ENCODE results near the gene EIF4G3.
"Not testable (repeated sequence)": the region's sequence is repeated elsewhere in the genome, so short reads cannot be mapped to it uniquely, and the experiment has no call there.

Gene EIF4G3

DNA sequence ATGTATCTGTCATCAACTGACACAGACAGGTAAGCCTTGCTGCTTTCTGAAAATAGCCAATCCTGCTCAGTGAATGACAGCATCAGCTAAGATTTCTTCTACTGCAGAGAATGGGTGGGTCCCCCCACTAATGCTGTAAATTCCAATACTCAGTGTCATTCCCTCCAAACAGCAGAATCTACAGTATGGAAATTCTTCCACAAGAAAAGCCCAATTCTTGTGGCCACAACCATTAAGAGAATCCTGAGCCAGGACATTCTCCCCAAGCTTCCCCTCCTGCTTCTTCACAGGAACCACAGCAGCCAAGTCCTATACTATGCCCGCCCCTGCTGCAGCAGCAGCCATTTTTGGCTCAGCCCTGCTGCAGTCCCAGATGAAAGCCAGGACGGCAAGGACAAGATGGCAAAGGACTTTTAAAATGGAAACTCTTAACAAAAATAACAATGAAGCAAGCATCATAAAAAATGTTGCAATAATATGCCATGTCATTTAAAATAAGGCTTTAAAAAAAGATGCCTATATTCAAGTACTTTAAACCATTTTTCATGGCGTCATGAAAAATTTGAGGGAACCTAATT, 26.8 kb downstream of the EIF4G3 start:
- H3K27ac ChIP-seq (ENCODE audit: low read depth, low read length): peak overlapping the region; percentile 54

DNA sequence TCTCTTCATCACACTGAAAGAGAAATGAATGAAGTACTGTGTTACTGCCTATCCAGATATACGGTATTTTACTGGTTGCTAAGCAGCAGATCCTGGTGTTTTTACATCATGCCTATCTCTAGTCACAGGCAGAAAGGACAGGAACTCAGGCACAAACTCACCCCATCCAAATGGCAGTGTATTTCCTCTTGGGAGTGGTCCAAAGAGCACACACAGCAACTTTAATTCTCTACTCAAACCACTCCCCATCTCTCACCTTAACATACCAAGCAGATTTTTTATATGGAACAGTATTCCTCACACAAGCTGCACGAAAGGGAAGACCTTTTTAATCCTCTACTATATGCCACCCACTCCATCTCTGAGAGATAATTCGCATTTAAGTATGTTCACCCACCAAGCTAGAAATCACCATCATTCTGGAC, 27.3 kb downstream of the EIF4G3 start:
- H3K36me3 ChIP-seq (ENCODE audit: control insufficient read depth, insufficient read depth, low read length): peaks cover 16% of the 10 kb centered on the region
- H3K9me3 ChIP-seq (ENCODE audit: control insufficient read depth, insufficient read depth, low read length): no peaks in the 10 kb centered on the region
- H3K27me3 ChIP-seq (ENCODE audit: control insufficient read depth, insufficient read depth, low read length): no peaks in the 10 kb centered on the region
- H3K4me3 ChIP-seq (ENCODE audit: low read depth, low read length): no peak overlapping the region
- H3K9ac ChIP-seq (ENCODE audit: low read depth, low read length): no peak overlapping the region
- H3K4me1 ChIP-seq (ENCODE audit: control insufficient read depth, insufficient read depth, low read length): peaks cover 4% of the 10 kb centered on the region
- H3K27ac ChIP-seq (ENCODE audit: low read depth, low read length): peak overlapping the region; percentile 54

More for the DNA sequence above, 26.8 kb downstream of the EIF4G3 start:
- Histone ChIP-seq H3K9ac (ENCODE audit: low read depth, low read length) (no peak overlapping the region), H3K4me3 (ENCODE audit: low read depth, low read length) (no peak overlapping the region), H3K36me3 (ENCODE audit: control insufficient read depth, insufficient read depth, low read length) (peaks cover 16% of the 10 kb centered on the region), H3K4me1 (ENCODE audit: control insufficient read depth, insufficient read depth, low read length) (peaks cover 4% of the 10 kb centered on the region), H3K9me3 (ENCODE audit: control insufficient read depth, insufficient read depth, low read length) (no peaks in the 10 kb centered on the region), H3K27me3 (ENCODE audit: control insufficient read depth, insufficient read depth, low read length) (no peaks in the 10 kb centered on the region)

DNA sequence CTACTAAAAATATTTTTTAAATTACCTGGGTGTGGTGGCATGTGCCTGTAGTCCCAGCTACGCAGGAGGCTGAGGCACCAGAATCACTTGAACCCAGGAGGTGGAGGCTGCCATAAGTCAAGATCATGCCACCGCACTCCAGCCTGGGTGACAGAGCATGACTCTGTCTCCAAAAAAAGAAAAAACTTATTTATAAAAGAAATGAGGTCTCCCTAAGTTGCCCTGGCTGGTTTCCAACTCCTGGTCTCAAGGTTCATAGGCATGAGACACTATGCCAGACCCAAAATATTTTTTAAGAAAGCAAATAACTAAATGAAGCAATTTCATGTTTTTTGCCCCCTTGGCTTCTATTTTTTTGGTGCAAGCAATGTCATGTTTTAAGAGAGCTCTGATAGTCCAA, 32.9 kb downstream of the EIF4G3 start:
- no peak overlapping the region for H3K27ac ChIP-seq (ENCODE audit: low read depth, low read length)
- H3K9me3 ChIP-seq (ENCODE audit: control insufficient read depth, insufficient read depth, low read length): no peaks in the 10 kb centered on the region
- peaks cover 8% of the 10 kb centered on the region for H3K36me3 ChIP-seq (ENCODE audit: control insufficient read depth, insufficient read depth, low read length)
- no peak overlapping the region for H3K9ac ChIP-seq (ENCODE audit: low read depth, low read length)
- no peaks in the 10 kb centered on the region for H3K4me1 ChIP-seq (ENCODE audit: control insufficient read depth, insufficient read depth, low read length)
- no peaks in the 10 kb centered on the region for H3K27me3 ChIP-seq (ENCODE audit: control insufficient read depth, insufficient read depth, low read length)
- no peak overlapping the region for H3K4me3 ChIP-seq (ENCODE audit: low read depth, low read length)

DNA sequence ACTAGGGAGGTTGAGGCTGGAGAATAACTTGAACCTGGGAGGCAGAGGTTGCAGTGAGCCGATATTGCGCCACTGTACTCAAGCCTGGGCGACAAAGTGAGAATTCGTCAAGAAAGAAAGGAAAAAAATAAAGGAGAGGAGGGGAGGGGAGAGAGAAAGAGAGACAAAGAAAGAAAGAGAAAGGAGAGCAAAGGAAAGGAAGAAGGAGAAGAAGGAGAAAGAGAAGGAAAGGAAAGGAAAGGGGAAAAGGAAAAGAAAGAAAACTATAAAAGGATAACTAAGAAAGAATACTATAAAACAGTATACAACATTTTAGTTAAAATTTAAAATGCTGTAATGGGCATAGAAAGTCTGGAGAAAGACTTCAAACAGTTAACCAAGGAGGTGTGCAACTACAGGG, 33.6 kb downstream of the EIF4G3 start:
- Histone ChIP-seq H3K4me1 (ENCODE audit: control insufficient read depth, insufficient read depth, low read length) (no peaks in the 10 kb centered on the region), H3K9ac (ENCODE audit: low read depth, low read length) (no peak overlapping the region), H3K4me3 (ENCODE audit: low read depth, low read length) (no peak overlapping the region), H3K27me3 (ENCODE audit: control insufficient read depth, insufficient read depth, low read length) (no peaks in the 10 kb centered on the region), H3K27ac (ENCODE audit: low read depth, low read length) (no peak overlapping the region), H3K9me3 (ENCODE audit: control insufficient read depth, insufficient read depth, low read length) (no peaks in the 10 kb centered on the region), H3K36me3 (ENCODE audit: control insufficient read depth, insufficient read depth, low read length) (peaks cover 5% of the 10 kb centered on the region; the same call in 1 of the 2 replicates)

DNA sequence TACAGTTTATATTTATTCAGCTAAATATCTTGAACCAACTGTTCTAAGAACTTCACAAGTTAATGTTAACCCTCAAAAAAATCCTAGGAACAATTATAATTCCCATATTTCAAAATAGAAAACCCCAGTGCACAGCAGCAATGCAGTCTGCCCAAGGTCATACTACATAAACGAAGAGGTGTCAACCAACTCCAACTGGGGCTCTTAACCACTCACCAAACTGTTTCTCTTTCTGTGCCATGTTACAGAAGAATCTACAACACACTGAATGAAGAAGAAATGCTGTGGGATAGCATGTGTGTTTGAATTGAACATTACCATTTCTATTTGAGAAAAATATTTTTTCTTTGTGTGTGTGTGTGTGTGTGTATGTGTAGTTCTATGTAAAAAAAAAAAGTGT, 35.7 kb downstream of the EIF4G3 start:
- Histone ChIP-seq H3K4me3 (ENCODE audit: low read depth, low read length) (no peak overlapping the region), H3K9ac (ENCODE audit: low read depth, low read length) (no peak overlapping the region), H3K27ac (ENCODE audit: low read depth, low read length) (no peak overlapping the region), H3K4me1 (ENCODE audit: control insufficient read depth, insufficient read depth, low read length) (no peaks in the 10 kb centered on the region), H3K9me3 (ENCODE audit: control insufficient read depth, insufficient read depth, low read length) (no peaks in the 10 kb centered on the region), H3K36me3 (ENCODE audit: control insufficient read depth, insufficient read depth, low read length) (peaks cover 7% of the 10 kb centered on the region; the same call in 1 of the 2 replicates), H3K27me3 (ENCODE audit: control insufficient read depth, insufficient read depth, low read length) (no peaks in the 10 kb centered on the region)

DNA sequence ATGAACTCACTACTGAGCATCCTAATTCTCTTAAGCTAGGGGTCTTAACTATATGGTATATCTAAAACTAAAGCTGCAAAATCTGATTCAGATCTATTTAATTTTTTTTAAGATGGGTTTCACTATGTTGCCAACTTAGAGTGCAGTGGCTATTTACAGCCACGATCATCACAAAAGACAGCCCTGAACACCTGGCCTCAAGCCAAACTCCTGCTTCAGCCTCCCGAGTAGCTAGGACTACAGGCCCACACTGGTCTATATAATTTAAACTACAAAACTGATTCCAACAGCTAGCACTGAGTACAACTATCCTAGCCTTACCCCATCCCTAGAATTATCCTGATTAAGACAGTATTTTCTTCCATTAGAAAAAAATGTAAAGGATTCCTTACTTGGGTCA, 37.1 kb downstream of the EIF4G3 start:
- peaks cover 16% of the 10 kb centered on the region for H3K36me3 ChIP-seq (ENCODE audit: control insufficient read depth, insufficient read depth, low read length)
- no peaks in the 10 kb centered on the region for H3K4me1 ChIP-seq (ENCODE audit: control insufficient read depth, insufficient read depth, low read length)
- no peak overlapping the region for H3K9ac ChIP-seq (ENCODE audit: low read depth, low read length)
- no peaks in the 10 kb centered on the region for H3K9me3 ChIP-seq (ENCODE audit: control insufficient read depth, insufficient read depth, low read length)
- no peaks in the 10 kb centered on the region for H3K27me3 ChIP-seq (ENCODE audit: control insufficient read depth, insufficient read depth, low read length)
- H3K4me3 ChIP-seq (ENCODE audit: low read depth, low read length): no peak overlapping the region
- H3K27ac ChIP-seq (ENCODE audit: low read depth, low read length): no peak overlapping the region

DNA sequence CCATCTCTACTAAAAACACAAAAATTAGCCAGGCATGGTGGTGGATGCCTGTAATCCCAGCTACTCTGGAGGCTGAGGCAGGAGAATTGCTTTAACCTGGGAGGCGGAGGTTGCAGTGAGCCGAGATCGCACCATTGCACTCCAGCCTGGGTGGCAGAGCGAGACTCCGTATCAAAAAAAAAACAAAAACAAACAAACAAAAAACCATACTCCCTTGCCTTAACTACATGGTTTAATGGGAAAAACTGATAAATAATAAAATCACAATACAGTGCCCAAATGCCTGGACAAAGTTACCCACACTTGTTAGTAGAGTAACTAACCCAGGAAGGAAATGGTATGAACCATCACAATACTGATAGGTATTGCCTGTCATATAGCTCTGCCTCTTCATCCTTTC, 40.4 kb downstream of the EIF4G3 start:
- not testable (repeated sequence) for H3K9me3 ChIP-seq (ENCODE audit: control insufficient read depth, insufficient read depth, low read length)
- peaks cover 19% of the 10 kb centered on the region for H3K36me3 ChIP-seq (ENCODE audit: control insufficient read depth, insufficient read depth, low read length)

DNA sequence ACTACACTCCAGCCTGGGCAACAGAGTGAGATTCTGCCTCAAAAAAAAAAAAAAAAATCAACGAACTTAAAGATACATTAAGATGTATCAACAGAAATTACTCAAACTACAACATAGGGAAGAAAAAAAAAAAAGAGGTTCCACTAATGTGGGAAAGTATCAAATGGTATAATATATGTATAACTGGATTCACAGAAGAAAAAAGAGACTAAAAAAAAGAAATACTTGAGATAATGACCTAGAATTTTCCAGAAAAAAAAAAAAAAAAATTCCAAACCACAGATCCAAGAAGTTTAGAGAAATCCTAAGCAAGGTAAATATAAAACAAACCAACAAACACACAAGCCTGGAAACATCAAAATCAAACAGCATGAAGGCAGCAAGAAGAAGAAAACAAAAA, 45.5 kb downstream of the EIF4G3 start:
- H3K4me1 ChIP-seq (ENCODE audit: control insufficient read depth, insufficient read depth, low read length): 0 out of 2 replicates have a peak, but pooled peaks cover 2% of the 10 kb centered on the region
- peaks cover 12% of the 10 kb centered on the region for H3K36me3 ChIP-seq (ENCODE audit: control insufficient read depth, insufficient read depth, low read length)
- no peak overlapping the region for H3K9ac ChIP-seq (ENCODE audit: low read depth, low read length)

More for the DNA sequence above, 40.4 kb downstream of the EIF4G3 start:
- not testable (repeated sequence) for H3K4me3 ChIP-seq (ENCODE audit: low read depth, low read length); H3K9ac ChIP-seq (ENCODE audit: low read depth, low read length); H3K4me1 ChIP-seq (ENCODE audit: control insufficient read depth, insufficient read depth, low read length); H3K27me3 ChIP-seq (ENCODE audit: control insufficient read depth, insufficient read depth, low read length); H3K27ac ChIP-seq (ENCODE audit: low read depth, low read length)

DNA sequence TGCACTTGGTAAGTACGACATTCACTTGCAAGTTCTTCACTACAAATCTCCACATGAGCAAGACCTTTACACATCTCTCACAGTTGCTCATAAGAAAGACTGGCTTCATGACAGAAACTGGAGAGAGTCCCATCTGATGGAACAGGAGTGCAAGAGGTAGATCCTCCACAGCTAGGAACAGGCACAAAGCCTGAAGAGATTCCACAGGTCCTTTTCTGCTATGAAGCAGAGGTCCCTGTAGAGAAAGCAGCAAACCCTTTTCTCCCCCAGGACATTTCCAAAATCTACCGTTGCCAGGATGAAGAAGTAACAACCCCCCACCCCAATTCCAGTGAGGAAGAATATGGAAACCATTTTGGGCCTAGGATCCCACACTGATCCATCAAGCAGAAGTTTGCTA, 47.3 kb downstream of the EIF4G3 start:
- 0 out of 2 replicates have a peak, but pooled peaks cover 2% of the 10 kb centered on the region for H3K4me1 ChIP-seq (ENCODE audit: control insufficient read depth, insufficient read depth, low read length)
- H3K9ac ChIP-seq (ENCODE audit: low read depth, low read length): no peak overlapping the region
- H3K27me3 ChIP-seq (ENCODE audit: control insufficient read depth, insufficient read depth, low read length): no peaks in the 10 kb centered on the region
- H3K27ac ChIP-seq (ENCODE audit: low read depth, low read length): no peak overlapping the region
- H3K36me3 ChIP-seq (ENCODE audit: control insufficient read depth, insufficient read depth, low read length): peaks cover 6% of the 10 kb centered on the region
- no peaks in the 10 kb centered on the region for H3K9me3 ChIP-seq (ENCODE audit: control insufficient read depth, insufficient read depth, low read length)
- no peak overlapping the region for H3K4me3 ChIP-seq (ENCODE audit: low read depth, low read length)

More for the DNA sequence above, 45.5 kb downstream of the EIF4G3 start:
- Histone ChIP-seq H3K9me3 (ENCODE audit: control insufficient read depth, insufficient read depth, low read length) (no peaks in the 10 kb centered on the region), H3K4me3 (ENCODE audit: low read depth, low read length) (no peak overlapping the region), H3K27me3 (ENCODE audit: control insufficient read depth, insufficient read depth, low read length) (no peaks in the 10 kb centered on the region), H3K27ac (ENCODE audit: low read depth, low read length) (no peak overlapping the region)

DNA sequence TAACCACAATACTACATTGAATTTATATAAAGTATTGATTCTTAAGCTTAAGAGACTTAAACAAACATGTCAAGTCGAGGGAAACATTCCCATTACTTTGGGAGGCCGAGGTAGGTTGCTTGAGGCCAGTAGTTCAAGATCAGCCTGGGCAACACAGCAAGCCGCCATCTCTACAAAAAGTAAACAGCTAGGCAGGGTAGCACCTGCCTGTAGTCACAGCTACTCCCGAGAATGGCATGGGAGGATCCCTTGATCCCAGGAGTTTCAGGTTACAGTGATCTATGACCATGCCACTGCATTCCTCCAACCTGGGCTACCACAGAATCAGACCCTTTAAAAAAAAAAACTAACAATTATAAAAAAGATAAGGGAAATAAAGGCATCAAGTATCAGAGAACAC, 50.4 kb downstream of the EIF4G3 start:
- no peak overlapping the region for H3K27ac ChIP-seq (ENCODE audit: low read depth, low read length)
- peaks cover 13% of the 10 kb centered on the region; the same call in 1 of the 2 replicates for H3K4me1 ChIP-seq (ENCODE audit: control insufficient read depth, insufficient read depth, low read length)
- no peaks in the 10 kb centered on the region for H3K27me3 ChIP-seq (ENCODE audit: control insufficient read depth, insufficient read depth, low read length)
- H3K4me3 ChIP-seq (ENCODE audit: low read depth, low read length): no peak overlapping the region
- no peak overlapping the region for H3K9ac ChIP-seq (ENCODE audit: low read depth, low read length)
- peaks cover 3% of the 10 kb centered on the region for H3K36me3 ChIP-seq (ENCODE audit: control insufficient read depth, insufficient read depth, low read length)
- H3K9me3 ChIP-seq (ENCODE audit: control insufficient read depth, insufficient read depth, low read length): no peaks in the 10 kb centered on the region

DNA sequence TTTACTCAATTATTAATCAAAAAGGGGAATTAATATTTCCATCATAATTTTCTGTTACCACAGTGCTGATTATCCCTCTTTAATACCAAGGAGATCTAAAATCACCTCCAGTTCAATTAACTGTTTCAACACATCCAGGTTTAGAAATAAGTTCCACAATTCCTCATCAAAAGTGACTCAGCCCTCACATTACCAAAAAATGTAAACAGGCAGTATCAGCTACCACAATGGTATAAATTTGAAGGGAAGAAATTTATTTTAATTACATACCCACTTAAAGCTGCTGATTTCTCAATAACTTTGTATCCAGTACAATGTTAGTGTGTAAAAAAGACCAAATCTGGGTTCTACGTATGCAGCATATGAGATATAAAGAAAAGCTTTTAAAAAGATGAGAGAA, 51.9 kb downstream of the EIF4G3 start:
- Histone ChIP-seq H3K4me1 (ENCODE audit: control insufficient read depth, insufficient read depth, low read length) (peaks cover 13% of the 10 kb centered on the region; the same call in 1 of the 2 replicates), H3K9ac (ENCODE audit: low read depth, low read length) (no peak overlapping the region), H3K4me3 (ENCODE audit: low read depth, low read length) (no peak overlapping the region), H3K36me3 (ENCODE audit: control insufficient read depth, insufficient read depth, low read length) (peaks cover 3% of the 10 kb centered on the region), H3K9me3 (ENCODE audit: control insufficient read depth, insufficient read depth, low read length) (no peaks in the 10 kb centered on the region), H3K27me3 (ENCODE audit: control insufficient read depth, insufficient read depth, low read length) (no peaks in the 10 kb centered on the region), H3K27ac (ENCODE audit: low read depth, low read length) (no peak overlapping the region)

Data from HUES48 (cell line).